HG02642 (cell line): ENCODE measurements around the gene SEMA5A.

Experiments
- ATAC-seq: cut with Tn5 transposase; IDR thresholded peaks from one replicate; pipeline ENCODE4 v1.9.1; 2021; ENCODE audit warnings: mild to moderate bottlenecking; ENCODE audit not compliant: unreplicated experiment, poor library complexity

The SEMA5A gene

GRCh38 chr5:9098990-9099389 lies 446.9 kb downstream of the SEMA5A start:
- ATAC-seq: no peak

GRCh38 chr5:9094582-9094981 lies 451.3 kb downstream of the SEMA5A start:
- no peak for ATAC-seq

GRCh38 chr5:9091896-9092662 lies 453.8 kb downstream of the SEMA5A start:
- no peak for ATAC-seq

- ATAC-seq: no peak
These were observed 455.4 kb downstream of the SEMA5A start for GRCh38 chr5:9090381-9091026.

GRCh38 chr5:9089893-9090292 lies 456.0 kb downstream of the SEMA5A start:
- no peak for ATAC-seq

GRCh38 chr5:9082996-9083395 lies 462.9 kb downstream of the SEMA5A start:
- no peak for ATAC-seq

GRCh38 chr5:9072701-9073100 lies 473.2 kb downstream of the SEMA5A start:
- no peak for ATAC-seq

- ATAC-seq: no peak
These were observed 474.4 kb downstream of the SEMA5A start for GRCh38 chr5:9071524-9071923.

- ATAC-seq: no peak
These were observed 474.8 kb downstream of the SEMA5A start for GRCh38 chr5:9071074-9071473.

GRCh38 chr5:9069650-9070049 lies 476.2 kb downstream of the SEMA5A start:
- ATAC-seq: no peak

- no peak for ATAC-seq
These were observed 478.7 kb downstream of the SEMA5A start for GRCh38 chr5:9067154-9067553.

GRCh38 chr5:9066349-9066748 lies 479.5 kb downstream of the SEMA5A start:
- no peak for ATAC-seq

GRCh38 chr5:9063615-9064245 lies 482.1 kb downstream of the SEMA5A start:
- no peak for ATAC-seq

GRCh38 chr5:9062873-9063272 lies 483.0 kb downstream of the SEMA5A start:
- ATAC-seq: peak; percentile 57

GRCh38 chr5:9059920-9060691 lies 485.8 kb downstream of the SEMA5A start:
- ATAC-seq: no peak

- no peak for ATAC-seq
These were observed 487.2 kb downstream of the SEMA5A start for GRCh38 chr5:9058666-9059065.

GRCh38 chr5:9058161-9058560 lies 487.7 kb downstream of the SEMA5A start:
- no peak for ATAC-seq

- ATAC-seq: no peak
These were observed 488.4 kb downstream of the SEMA5A start for GRCh38 chr5:9057406-9058000.

- ATAC-seq: no peak
These were observed 489.8 kb downstream of the SEMA5A start for GRCh38 chr5:9056046-9056445.

GRCh38 chr5:9054821-9055589 lies 490.9 kb downstream of the SEMA5A start:
- no peak for ATAC-seq
